H1 (cell line): ENCODE measurements around the gene FAM114A2. TPM values are rescaled to one million over a fixed set of nuclear protein-coding genes. Genes with fewer than 3 reads are reported as not detected.

Experiments
- CTCF ChIA-PET: fragments of 300-600 bp; sonication (Branson Sonifier 250); formaldehyde crosslinking; loops from one replicate; lab custom pipeline; 2021; ENCODE audit not compliant: partially characterized antibody; lab: Charles Lee
- POLR2A ChIA-PET: fragments of 300-600 bp; sonication (Branson Sonifier 250); formaldehyde crosslinking; loops from one replicate; lab custom pipeline; 2021; ENCODE audit warnings: inconsistent platforms; ENCODE audit not compliant: partially characterized antibody; lab: Charles Lee
- DNase-seq, 2 experiments: peaks; one replicate each; pipeline versions ENCODE4 v3.0.0 to v3.0.0-alpha.2; 2010 to 2022; ENCODE audit warnings: low spot score in 2 of 2, low read depth in 1 of 2, mixed read lengths in 1 of 2
- FAIRE-seq: peaks from 2 replicates; lab custom pipeline; 2011; peaks lifted over from hg19 to GRCh38; lab: Jason Lieb, UNC
- H2AFZ ChIP-seq: 2 replicates; pipeline ENCODE4 v1.8.1; 2012; ENCODE audit warnings: low read length, inconsistent platforms
- H2AK5ac ChIP-seq: 2 replicates; pipeline ENCODE4 v1.6.1; 2013; ENCODE audit warnings: low read depth, low read length
- H2BK120ac ChIP-seq: replicated peaks from 2 replicates; pipeline ENCODE3; 2013; ENCODE audit warnings: low read depth, low read length, inconsistent platforms
- H2BK12ac ChIP-seq: 2 replicates; pipeline ENCODE4 v1.6.1; 2013; ENCODE audit warnings: low read depth, low read length
- H2BK15ac ChIP-seq: 2 replicates; pipeline ENCODE4 v1.6.1; 2013; ENCODE audit warnings: low read length
- H2BK20ac ChIP-seq: 2 replicates; pipeline ENCODE4 v1.6.1; 2013; ENCODE audit warnings: low read length
- H2BK5ac ChIP-seq: 2 replicates; pipeline ENCODE4 v1.6.1; 2013; ENCODE audit warnings: low read depth, low read length
- H3K14ac ChIP-seq: 2 replicates; pipeline ENCODE4 v1.6.1; 2013; ENCODE audit warnings: inconsistent platforms; ENCODE audit not compliant: insufficient read length
- H3K18ac ChIP-seq: 2 replicates; pipeline ENCODE4 v1.6.1; 2013; ENCODE audit warnings: low read length; ENCODE audit errors: extremely low read depth
- H3K23ac ChIP-seq: 2 replicates; pipeline ENCODE4 v1.6.1; 2013; ENCODE audit warnings: inconsistent platforms; ENCODE audit not compliant: insufficient read length
- H3K23me2 ChIP-seq: 2 replicates; pipeline ENCODE4 v1.6.1; 2013; ENCODE audit warnings: low read depth, low read length
- H3K27ac ChIP-seq: 2 replicates; pipeline ENCODE4 v1.6.1; 2011; ENCODE audit warnings: low read depth, low read length, inconsistent platforms
- H3K27me3 ChIP-seq, 4 experiments: replicated peaks in 1 of 4; 1 replicate in 1 of 4; 2 replicates in 3 of 4; pipeline versions ENCODE4 v1.6.1 to v1.8.1; 2011 to 2013; ENCODE audit warnings: low read length in 3 of 4, mild to moderate bottlenecking in 3 of 4, inconsistent platforms in 2 of 4, mixed read lengths in 2 of 4, moderate library complexity in 1 of 4; ENCODE audit not compliant: control insufficient read depth in 3 of 4, insufficient read depth in 3 of 4; ENCODE audit errors: extremely low read depth in 1 of 4
- H3K36me3 ChIP-seq, 4 experiments: 2 replicates each; pipeline versions ENCODE4 v1.6.1 to v1.8.1; 2011 to 2013; ENCODE audit warnings: mild to moderate bottlenecking in 4 of 4, low read length in 3 of 4, moderate library complexity in 2 of 4, control low read depth in 1 of 4, inconsistent platforms in 1 of 4; ENCODE audit not compliant: insufficient read depth in 4 of 4, control insufficient read depth in 2 of 4
- H3K4ac ChIP-seq: replicated peaks from 2 replicates; pipeline ENCODE3; 2013; ENCODE audit warnings: low read length, low read depth, mixed read lengths, inconsistent platforms; ENCODE audit not compliant: insufficient read length
- H3K4me1 ChIP-seq, 4 experiments: replicated peaks in 1 of 4; 1 replicate in 1 of 4; 2 replicates in 3 of 4; pipeline versions ENCODE4 v1.6.1 to v1.8.1; 2011 to 2013; ENCODE audit warnings: low read length in 3 of 4, inconsistent platforms in 2 of 4, mixed read lengths in 1 of 4; ENCODE audit not compliant: insufficient read depth in 4 of 4, control insufficient read depth in 3 of 4
- H3K4me2 ChIP-seq, 2 experiments: 2 replicates each; pipeline versions ENCODE4 v1.6.1 to v1.8.1; 2011 to 2013; ENCODE audit warnings: low read depth in 2 of 2, low read length in 2 of 2, control low read depth in 1 of 2, inconsistent platforms in 1 of 2, mild to moderate bottlenecking in 1 of 2; ENCODE audit not compliant: insufficient read depth in 1 of 2
- H3K4me3 ChIP-seq, 4 experiments: fragments of 200-600, 300-600 bp in 1 of 4; sonication (generic), shearing (Covaris generic), sonication (Bioruptor Twin) in 1 of 4; 2 replicates each; pipeline versions ENCODE4 v1.5.1 to v1.8.1; 2011 to 2016; ENCODE audit warnings: low read length in 4 of 4, low read depth in 3 of 4, control low read depth in 2 of 4, inconsistent platforms in 2 of 4, mild to moderate bottlenecking in 2 of 4, mixed read lengths in 1 of 4, moderate library complexity in 1 of 4; ENCODE audit not compliant: insufficient read depth in 2 of 4; ENCODE audit errors: extremely low read depth in 1 of 4
- H3K56ac ChIP-seq: replicated peaks from 2 replicates; pipeline ENCODE3; 2013; ENCODE audit warnings: low read depth, mild to moderate bottlenecking, mixed read lengths, low read length, inconsistent platforms; ENCODE audit not compliant: insufficient read length
- H3K79me1 ChIP-seq: 2 replicates; pipeline ENCODE4 v1.6.1; 2013; ENCODE audit warnings: low read depth, low read length, control low read depth
- H3K79me2 ChIP-seq, 2 experiments: 2 replicates each; pipeline versions ENCODE4 v1.6.1 to v1.8.1; 2012 to 2013; ENCODE audit warnings: low read length in 2 of 2, mild to moderate bottlenecking in 2 of 2, inconsistent platforms in 1 of 2; ENCODE audit not compliant: insufficient read depth in 2 of 2, control insufficient read depth in 1 of 2
- H3K9ac ChIP-seq, 4 experiments: replicated peaks in 1 of 4; 1 replicate in 1 of 4; 2 replicates in 3 of 4; pipeline versions ENCODE4 v1.6.1 to v1.8.1; 2011 to 2013; ENCODE audit warnings: low read depth in 3 of 4, low read length in 3 of 4, control low read depth in 2 of 4, mild to moderate bottlenecking in 2 of 4, moderate library complexity in 2 of 4, inconsistent platforms in 1 of 4; ENCODE audit errors: extremely low read depth in 1 of 4
- H3K9me3 ChIP-seq, 2 experiments: 2 replicates each; pipeline versions ENCODE4 v1.6.1 to v1.8.1; 2012 to 2013; ENCODE audit warnings: mild to moderate bottlenecking in 2 of 2, moderate library complexity in 2 of 2, control low read depth in 1 of 2, inconsistent platforms in 1 of 2, low read depth in 1 of 2, low read length in 1 of 2, mixed read lengths in 1 of 2; ENCODE audit not compliant: insufficient read depth in 2 of 2
- H4K20me1 ChIP-seq, 2 experiments: replicated peaks in 1 of 2; 2 replicates each; pipeline versions ENCODE3 to v1.8.1; 2011 to 2013; ENCODE audit warnings: inconsistent platforms in 2 of 2, low read length in 2 of 2, mild to moderate bottlenecking in 1 of 2; ENCODE audit not compliant: insufficient read depth in 2 of 2, control insufficient read depth in 1 of 2
- H4K5ac ChIP-seq: 2 replicates; pipeline ENCODE4 v1.6.1; 2013; ENCODE audit warnings: low read length, low read depth, mixed read lengths, inconsistent platforms; ENCODE audit not compliant: insufficient read length
- H4K8ac ChIP-seq: 2 replicates; pipeline ENCODE4 v1.8.0; 2013; ENCODE audit warnings: mild to moderate bottlenecking, moderate library complexity, low read length, inconsistent platforms; ENCODE audit not compliant: insufficient read depth; ENCODE audit errors: extremely low read depth
- H4K91ac ChIP-seq: replicated peaks from 2 replicates; pipeline ENCODE3; 2013; ENCODE audit warnings: low read length, mixed read lengths, inconsistent platforms; ENCODE audit not compliant: insufficient read length
- ATF2 ChIP-seq: IDR thresholded peaks from 2 replicates; pipeline ENCODE4 v1.6.1; 2012; ENCODE audit warnings: low read length, inconsistent platforms
- CBX8 ChIP-seq: fragments of 300-800, 300-1000 bp; sonication (generic); IDR thresholded peaks from 2 replicates; pipeline ENCODE4 v1.7.1; 2016; ENCODE audit warnings: low read depth, low read length, borderline replicate concordance
- FOSL1 ChIP-seq: IDR thresholded peaks from 2 replicates; pipeline ENCODE4 v1.6.1; 2011; ENCODE audit warnings: mild to moderate bottlenecking, low read depth, low read length, moderate library complexity; ENCODE audit not compliant: insufficient read depth
- NANOG ChIP-seq: IDR thresholded peaks from 2 replicates; pipeline ENCODE4 v1.6.1; 2011; ENCODE audit warnings: low read length, low read depth, mild to moderate bottlenecking, inconsistent platforms; ENCODE audit not compliant: insufficient read depth, poor library complexity, severe bottlenecking
- SAP30 ChIP-seq: fragments of 300-600 bp; sonication (generic); IDR thresholded peaks from 2 replicates; pipeline ENCODE4 v1.7.1; 2012; ENCODE audit warnings: low read length, moderate library complexity, mild to moderate bottlenecking, inconsistent platforms; ENCODE audit not compliant: insufficient read depth, insufficient replicate concordance
- SIRT6 ChIP-seq: IDR thresholded peaks from one replicate; pipeline ENCODE4 v1.7.1; 2012; ENCODE audit warnings: low read length, inconsistent platforms
- TAF1 ChIP-seq: IDR thresholded peaks from 2 replicates; pipeline ENCODE4 v1.6.1; 2011; ENCODE audit warnings: mild to moderate bottlenecking, low read depth, low read length
- TBP ChIP-seq: IDR thresholded peaks from 2 replicates; pipeline ENCODE4 v1.6.1; 2011; ENCODE audit warnings: low read depth, low read length, improper control_type of control experiment
- TCF12 ChIP-seq: IDR thresholded peaks from 2 replicates; pipeline ENCODE4 v1.6.1; 2011; ENCODE audit warnings: low read depth, mild to moderate bottlenecking, low read length
- YY1 ChIP-seq: IDR thresholded peaks from 2 replicates; pipeline ENCODE4 v1.6.1; 2011; ENCODE audit warnings: low read depth, mild to moderate bottlenecking, low read length
- ZNF274 ChIP-seq: IDR thresholded peaks from 2 replicates; pipeline ENCODE4 v1.7.0; 2012; ENCODE audit warnings: low read length, borderline replicate concordance; ENCODE audit errors: extremely low read depth
- WGBS, 2 experiments: shearing (Covaris generic) in 1 of 2; methylation state at CpG; one replicate each; pipeline versions ENCODE4 v1.1.6 to v1.1.7; 2013 to 2015; ENCODE audit warnings: low lambda C conversion rate in 2 of 2, mixed read lengths in 2 of 2, inconsistent platforms in 1 of 2, low coverage in 1 of 2, missing lambda C conversion rate in 1 of 2; ENCODE audit not compliant: insufficient replicate concordance in 2 of 2, insufficient coverage in 1 of 2, insufficient read length in 1 of 2; ENCODE audit errors: extremely low coverage in 1 of 2, missing lambda C conversion rate in 1 of 2; 5-methylcytosine and 5-hydroxymethylcytosine counted together
- polyA plus RNA-seq, 7 experiments: library from polyadenylated mRNA; depleted of rRNA in 3 of 7; stranded (reverse) in 5 of 7; unstranded in 2 of 7; fragments of >200 nt in 5 of 7; fragments of 200-250 nt in 2 of 7; gene quantifications; 1 replicate in 5 of 7; 2 replicates in 1 of 7; 4 replicates in 1 of 7; pipeline versions ENCODE4 v1.2.1 to v1.2.3, GENCODE V29; 2011 to 2013; ENCODE audit warnings: missing spikeins in 2 of 7, mixed read lengths in 2 of 7
- total RNA-seq: library from RNA; stranded (reverse); fragmentation: NEBNext Ultra II Directional; extraction: Animal tissue kit (Norgen Biotek cat#: 25700); gene quantifications from 2 replicates; pipeline ENCODE4 v1.2.1, GENCODE V29; 2021

The FAM114A2 gene
- total and polyA plus RNA-seq, 2 of the 8 experiments (the other 6 are each of a cell fraction or from before 2014, with no cell fraction given), result 3.8 to 9.2 TPM

GRCh38 chr5:154087260-154087659 is 48.5 kb upstream of the FAM114A2 start:
- no peaks in the 10 kb centered on the region for H3K23me2 ChIP-seq
- H3K4me3 ChIP-seq, result no peak overlapping the region
- H3K56ac ChIP-seq, result no peak overlapping the region
- peaks cover 0 to 6% (median under 1%) of the 10 kb centered on the region in 4 experiments; a peak in 2 of 7 replicates for H3K4me1 ChIP-seq
- peaks cover 0 to 2% of the 10 kb centered on the region in 2 experiments for H4K20me1 ChIP-seq
- no peaks in the 10 kb centered on the region for H3K9me3 ChIP-seq
- H2BK15ac ChIP-seq, result no peak overlapping the region
- no peak overlapping the region for H3K4ac ChIP-seq
- no peak overlapping the region for H3K27ac ChIP-seq
- H3K9ac ChIP-seq, result no peak overlapping the region
- FAIRE-seq (no peak), DNase-seq (no peak)
- no peak overlapping the region for H2AK5ac ChIP-seq
- H2BK20ac ChIP-seq, result no peak overlapping the region
- H4K5ac ChIP-seq, result no peak overlapping the region
- H2BK120ac ChIP-seq, result no peak overlapping the region
- WGBS, 2 experiments, result 63% methylated on average over 2 of the region's 2 CpGs; no CpG with 5 or more reads in 1 of the 2 experiments
- no peaks in the 10 kb centered on the region for H3K79me1 ChIP-seq
- H3K4me2 ChIP-seq, result no peak overlapping the region
- no peak overlapping the region for H4K91ac ChIP-seq
- H2AFZ ChIP-seq, result no peak overlapping the region
- H3K23ac ChIP-seq, result no peak overlapping the region
- no peak overlapping the region for H2BK12ac ChIP-seq
- H3K14ac ChIP-seq, result no peak overlapping the region
- ChIA-PET POLR2A (no interaction called here), CTCF (interaction anchor here (0.6 to 3.2 kb wide), 8 partner anchors 14 to 412 kb away, joined by 3 to 14 read pairs (median 4); no protein-coding TSS in a partner anchor)
- no peaks in the 10 kb centered on the region for H3K27me3 ChIP-seq
- H2BK5ac ChIP-seq, result no peak overlapping the region
- no peaks in the 10 kb centered on the region for H3K36me3 ChIP-seq
- no peak overlapping the region for H4K8ac ChIP-seq
- H3K18ac ChIP-seq, result no peak overlapping the region
- no peaks in the 10 kb centered on the region for H3K79me2 ChIP-seq
- TF ChIP-seq YY1, result no peak
- no peak for TF ChIP-seq SAP30
- no peak for TF ChIP-seq NANOG
- TF ChIP-seq TBP, result no peak
- no peak for TF ChIP-seq ZNF274
- no peak for TF ChIP-seq ATF2
- TF ChIP-seq SIRT6, result no peak
- TF ChIP-seq CBX8, result no peak
- TF ChIP-seq TAF1, result no peak
- TF ChIP-seq TCF12, result no peak
- TF ChIP-seq FOSL1, result no peak
